CD4-positive, alpha-beta T cell treated with Interleukin-12 subunit alpha and Interleukin-12 subunit beta, for 1 hour (primary cell): ENCODE data around the gene ZSCAN30.

Experiments used
- DNase-seq: peaks from one replicate; pipeline ENCODE4 v3.0.0-alpha.2; 2020

Gene ZSCAN30

GRCh38 chr18:35290094-35290735 lies at the start of gene ZSCAN30:
Gene ZSCAN30, minus strand, starts transcription at chr18:35290229. Its CDS starts 25,877 bp downstream, at chr18:35264352.
- DNase-seq, result peak; percentile 97

- no peak for DNase-seq
Measured at GRCh38 chr18:35337286-35337685, 47.3 kb upstream of the ZSCAN30 start.

GRCh38 chr18:35335866-35336265 lies 45.8 kb upstream of the ZSCAN30 start:
- DNase-seq, result no peak

- DNase-seq, result no peak
Measured at GRCh38 chr18:35334821-35335220, 44.8 kb upstream of the ZSCAN30 start.

GRCh38 chr18:35334212-35334611 lies 44.2 kb upstream of the ZSCAN30 start:
- no peak for DNase-seq

- no peak for DNase-seq
Measured at GRCh38 chr18:35331367-35332087, 41.5 kb upstream of the ZSCAN30 start.

- DNase-seq, result no peak
Measured at GRCh38 chr18:35328868-35329267, 38.8 kb upstream of the ZSCAN30 start.

GRCh38 chr18:35326695-35327387 lies 36.8 kb upstream of the ZSCAN30 start:
- no peak for DNase-seq

- no peak for DNase-seq
Measured at GRCh38 chr18:35324926-35325655, 35.1 kb upstream of the ZSCAN30 start.

GRCh38 chr18:35322486-35323458 lies 32.7 kb upstream of the ZSCAN30 start:
- no peak for DNase-seq

- no peak for DNase-seq
Measured at GRCh38 chr18:35311496-35311895, 21.5 kb upstream of the ZSCAN30 start.

GRCh38 chr18:35306588-35307250 lies 16.7 kb upstream of the ZSCAN30 start:
- no peak for DNase-seq

- DNase-seq, result no peak
Measured at GRCh38 chr18:35303610-35304009, 13.6 kb upstream of the ZSCAN30 start.

GRCh38 chr18:35296060-35296459 lies 6.0 kb upstream of the ZSCAN30 start:
- no peak for DNase-seq

- DNase-seq, result no peak
Measured at GRCh38 chr18:35291166-35291565, 1.1 kb upstream of the ZSCAN30 start.

GRCh38 chr18:35289727-35290093 lies 319 bp downstream of the ZSCAN30 start:
- no peak for DNase-seq

GRCh38 chr18:35289293-35289692 lies 736 bp downstream of the ZSCAN30 start:
- no peak for DNase-seq

GRCh38 chr18:35284841-35285240 lies 5.2 kb downstream of the ZSCAN30 start:
- DNase-seq, result no peak

- no peak for DNase-seq
Measured at GRCh38 chr18:35283923-35284794, 5.9 kb downstream of the ZSCAN30 start.

- DNase-seq, result no peak
Measured at GRCh38 chr18:35282353-35282752, 7.7 kb downstream of the ZSCAN30 start.

- DNase-seq, result no peak
Measured at GRCh38 chr18:35278969-35279368, 11.1 kb downstream of the ZSCAN30 start.
